Panc1 (cell line): ENCODE data around the gene MGMT.

ENCODE experiments used
- POLR2AphosphoS5 ChIP-seq: IDR thresholded peaks from 2 replicates; pipeline ENCODE4 v1.6.1; 2012; ENCODE audit warnings: mild to moderate bottlenecking, low read depth, low read length, moderate library complexity
- TF ChIP-seq, protein P1 (sequence below): fragments of 450-650 bp; IDR thresholded peaks from 2 replicates; pipeline ENCODE4 v1.5.1; 2017; ENCODE audit warnings: mild to moderate bottlenecking
- TF ChIP-seq, protein P2 (sequence below), 2 experiments: IDR thresholded peaks; 2 replicates each; pipeline ENCODE4 v1.6.1; 2011 to 2012; ENCODE audit warnings: low read depth in 2 of 2, control low read depth in 1 of 2, low read length in 1 of 2, mild to moderate bottlenecking in 1 of 2, moderate library complexity in 1 of 2; ENCODE audit not compliant: insufficient read depth in 1 of 2

DNA sequence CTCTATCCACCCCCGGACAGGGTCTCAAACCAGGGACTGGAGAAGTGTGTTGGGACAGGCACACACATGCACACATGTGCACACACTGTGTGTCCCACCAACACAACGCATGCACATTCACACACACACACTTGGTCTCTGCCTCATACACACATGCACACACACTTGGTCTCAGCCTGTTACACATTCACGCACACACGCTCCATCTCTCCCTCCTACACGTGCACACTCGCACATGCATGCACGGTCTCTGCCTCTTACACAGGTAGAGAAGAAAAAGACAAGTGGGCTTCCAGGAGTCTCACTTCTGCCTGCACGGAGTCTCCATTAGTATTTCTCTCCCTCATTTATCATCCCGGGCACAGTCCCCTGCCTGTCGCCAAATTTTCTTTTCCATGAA, 325.8 kb downstream of the MGMT start:
- TF ChIP-seq, protein P1, sequence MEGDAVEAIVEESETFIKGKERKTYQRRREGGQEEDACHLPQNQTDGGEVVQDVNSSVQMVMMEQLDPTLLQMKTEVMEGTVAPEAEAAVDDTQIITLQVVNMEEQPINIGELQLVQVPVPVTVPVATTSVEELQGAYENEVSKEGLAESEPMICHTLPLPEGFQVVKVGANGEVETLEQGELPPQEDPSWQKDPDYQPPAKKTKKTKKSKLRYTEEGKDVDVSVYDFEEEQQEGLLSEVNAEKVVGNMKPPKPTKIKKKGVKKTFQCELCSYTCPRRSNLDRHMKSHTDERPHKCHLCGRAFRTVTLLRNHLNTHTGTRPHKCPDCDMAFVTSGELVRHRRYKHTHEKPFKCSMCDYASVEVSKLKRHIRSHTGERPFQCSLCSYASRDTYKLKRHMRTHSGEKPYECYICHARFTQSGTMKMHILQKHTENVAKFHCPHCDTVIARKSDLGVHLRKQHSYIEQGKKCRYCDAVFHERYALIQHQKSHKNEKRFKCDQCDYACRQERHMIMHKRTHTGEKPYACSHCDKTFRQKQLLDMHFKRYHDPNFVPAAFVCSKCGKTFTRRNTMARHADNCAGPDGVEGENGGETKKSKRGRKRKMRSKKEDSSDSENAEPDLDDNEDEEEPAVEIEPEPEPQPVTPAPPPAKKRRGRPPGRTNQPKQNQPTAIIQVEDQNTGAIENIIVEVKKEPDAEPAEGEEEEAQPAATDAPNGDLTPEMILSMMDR = no peak
- TF ChIP-seq POLR2AphosphoS5 = no peak
- TF ChIP-seq, protein P2, sequence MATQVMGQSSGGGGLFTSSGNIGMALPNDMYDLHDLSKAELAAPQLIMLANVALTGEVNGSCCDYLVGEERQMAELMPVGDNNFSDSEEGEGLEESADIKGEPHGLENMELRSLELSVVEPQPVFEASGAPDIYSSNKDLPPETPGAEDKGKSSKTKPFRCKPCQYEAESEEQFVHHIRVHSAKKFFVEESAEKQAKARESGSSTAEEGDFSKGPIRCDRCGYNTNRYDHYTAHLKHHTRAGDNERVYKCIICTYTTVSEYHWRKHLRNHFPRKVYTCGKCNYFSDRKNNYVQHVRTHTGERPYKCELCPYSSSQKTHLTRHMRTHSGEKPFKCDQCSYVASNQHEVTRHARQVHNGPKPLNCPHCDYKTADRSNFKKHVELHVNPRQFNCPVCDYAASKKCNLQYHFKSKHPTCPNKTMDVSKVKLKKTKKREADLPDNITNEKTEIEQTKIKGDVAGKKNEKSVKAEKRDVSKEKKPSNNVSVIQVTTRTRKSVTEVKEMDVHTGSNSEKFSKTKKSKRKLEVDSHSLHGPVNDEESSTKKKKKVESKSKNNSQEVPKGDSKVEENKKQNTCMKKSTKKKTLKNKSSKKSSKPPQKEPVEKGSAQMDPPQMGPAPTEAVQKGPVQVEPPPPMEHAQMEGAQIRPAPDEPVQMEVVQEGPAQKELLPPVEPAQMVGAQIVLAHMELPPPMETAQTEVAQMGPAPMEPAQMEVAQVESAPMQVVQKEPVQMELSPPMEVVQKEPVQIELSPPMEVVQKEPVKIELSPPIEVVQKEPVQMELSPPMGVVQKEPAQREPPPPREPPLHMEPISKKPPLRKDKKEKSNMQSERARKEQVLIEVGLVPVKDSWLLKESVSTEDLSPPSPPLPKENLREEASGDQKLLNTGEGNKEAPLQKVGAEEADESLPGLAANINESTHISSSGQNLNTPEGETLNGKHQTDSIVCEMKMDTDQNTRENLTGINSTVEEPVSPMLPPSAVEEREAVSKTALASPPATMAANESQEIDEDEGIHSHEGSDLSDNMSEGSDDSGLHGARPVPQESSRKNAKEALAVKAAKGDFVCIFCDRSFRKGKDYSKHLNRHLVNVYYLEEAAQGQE (IDR thresholded peaks at IDR 0.05; ENCODE audit: insufficient read depth in 1 of 2, low read depth in 2 of 2, low read length in 1 of 2) = no peak
